ENCODE data around the gene GABPB1. TPM values are rescaled to one million over a fixed set of nuclear protein-coding genes. Genes with fewer than 3 reads are reported as not detected.
A peak's percentile ranks its signal among the peaks of the same experiment; 100 is the strongest.
"Not testable (repeated sequence)": the region's sequence is repeated elsewhere in the genome, so short reads cannot be mapped to it uniquely, and the experiment has no call there.

The GABPB1 gene
- 10 to 100 TPM; 45.7 to 46.5 TPM for total RNA-seq
- 22.5 TPM for polyA plus RNA-seq

DNA sequence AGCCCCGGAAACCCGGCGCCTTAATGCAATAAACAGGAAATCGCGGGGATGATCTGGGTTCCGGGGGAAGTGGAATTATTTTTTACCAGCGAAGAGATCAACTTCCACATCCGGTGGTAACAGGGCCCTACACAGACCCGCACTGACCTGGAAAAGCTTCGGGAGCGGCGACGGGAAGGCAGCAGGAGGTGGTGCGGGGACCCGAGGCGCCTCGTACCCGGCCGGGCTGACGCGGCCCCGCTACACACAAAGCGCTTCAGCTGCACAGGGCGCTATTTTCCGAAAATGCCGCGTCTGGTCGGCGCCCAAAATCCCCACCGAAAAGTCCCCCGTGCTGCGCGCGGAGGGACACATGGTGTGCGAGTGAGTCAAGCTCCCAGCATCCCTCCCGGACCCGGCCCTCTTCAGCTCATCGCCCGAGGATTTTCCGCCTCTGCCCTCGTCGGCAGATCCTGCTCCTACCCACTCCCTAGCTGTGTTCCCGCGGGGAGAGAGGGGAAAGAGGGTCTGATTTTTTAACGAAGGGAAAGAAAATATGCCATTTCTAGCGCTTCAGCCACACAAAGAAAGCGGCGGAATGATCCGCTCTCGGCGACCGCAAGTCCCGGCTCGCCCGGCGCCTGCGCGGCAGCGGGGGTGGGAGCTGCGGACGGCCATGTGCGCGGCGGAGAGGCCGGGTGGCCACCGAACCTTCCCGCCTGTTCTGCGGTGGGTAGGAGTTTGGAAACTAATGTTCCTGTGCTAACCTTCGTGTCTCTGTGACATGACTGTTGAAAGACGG, at the start of gene GABPB1:
TSS of gene GABPB1 (minus strand) at position 361 of the 781 bp plus-strand sequence. CDS start 45,400 bp downstream, outside the sequence.
- H3K27me3 Mint-ChIP-seq: peaks cover 0 to 10% of the 10 kb centered on the region in 2 donors
- Histone ChIP-seq H3K4me1 (ENCODE audit: insufficient read depth, low read length) (peaks cover 45% of the 10 kb centered on the region), H3K9me3 (ENCODE audit: low read length) (no peaks in the 10 kb centered on the region), H3K36me3 (ENCODE audit: insufficient read depth, low read length) (peaks cover 3% of the 10 kb centered on the region), H3K27me3 (ENCODE audit: insufficient read depth, low read length, poor library complexity, severe bottlenecking) (no peaks in the 10 kb centered on the region), H3K27ac (ENCODE audit: low read depth, low read length) (peak within 1 kb of the TSS; percentile 88), H3K4me3 (ENCODE audit: low read length) (peak within 1 kb of the TSS; percentile 62)
- peaks cover 0 to 55% (median 10%) of the 10 kb centered on the region in 3 donors for H3K36me3 Mint-ChIP-seq
- CTCF ChIA-PET: interaction anchor here (0.9 to 1.7 kb wide), 2 partner anchors 9 to 38 kb away, joined by 4 to 5 read pairs; no protein-coding TSS in a partner anchor
- H3K4me1 Mint-ChIP-seq: peaks cover 51 to 69% (median 68%) of the 10 kb centered on the region in 3 donors
- peak; percentile 79 to 93 (median 91) for DNase-seq
- H3K9me3 Mint-ChIP-seq: peaks cover 0 to 4% (median 0%) of the 10 kb centered on the region in 5 donors
- POLR2A ChIA-PET: interaction anchor here (0.5 to 5.0 kb wide), 10 partner anchors 45 to 1544 kb away, joined by 3 to 44 read pairs (median 4); partner anchors contain the start of genes CEP152, COPS2, EID1 and GALK2
- peak within 1 kb of the TSS; percentile 98 to 100 (median 99) for H3K27ac Mint-ChIP-seq
- peak within 1 kb of the TSS; percentile 94 to 98 (median 97) for H3K4me3 Mint-ChIP-seq

DNA sequence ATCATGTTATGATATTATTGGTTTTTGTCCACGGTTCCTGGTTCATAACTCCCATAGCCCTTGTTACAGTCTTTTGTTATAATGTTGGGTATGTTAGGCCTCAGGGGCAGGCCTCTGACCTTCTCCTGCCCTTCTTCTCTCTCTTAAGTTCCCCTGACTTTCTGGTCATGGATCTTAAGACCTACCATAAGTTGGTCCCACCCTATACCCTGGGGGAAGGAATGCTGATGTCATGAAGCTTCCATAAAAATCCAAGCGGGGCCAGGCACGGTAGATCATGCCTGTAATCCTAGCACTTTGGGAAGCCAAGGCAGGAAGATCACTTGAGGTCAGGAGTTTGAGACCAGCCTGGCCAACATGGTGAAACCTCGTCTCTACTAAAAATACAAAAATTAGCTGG, 36.6 kb upstream of the GABPB1 start:
- CTCF ChIA-PET; H3K4me3 ChIP-seq (ENCODE audit: low read length); H3K27me3 ChIP-seq (ENCODE audit: insufficient read depth, low read length, poor library complexity, severe bottlenecking); H3K9me3 Mint-ChIP-seq; H3K9me3 ChIP-seq (ENCODE audit: low read length); DNase-seq; H3K27ac ChIP-seq (ENCODE audit: low read depth, low read length); H3K36me3 ChIP-seq (ENCODE audit: insufficient read depth, low read length); H3K4me3 Mint-ChIP-seq; H3K27ac Mint-ChIP-seq; H3K36me3 Mint-ChIP-seq; H3K27me3 Mint-ChIP-seq; POLR2A ChIA-PET; H3K4me1 Mint-ChIP-seq; H3K4me1 ChIP-seq (ENCODE audit: insufficient read depth, low read length): not testable (repeated sequence)

DNA sequence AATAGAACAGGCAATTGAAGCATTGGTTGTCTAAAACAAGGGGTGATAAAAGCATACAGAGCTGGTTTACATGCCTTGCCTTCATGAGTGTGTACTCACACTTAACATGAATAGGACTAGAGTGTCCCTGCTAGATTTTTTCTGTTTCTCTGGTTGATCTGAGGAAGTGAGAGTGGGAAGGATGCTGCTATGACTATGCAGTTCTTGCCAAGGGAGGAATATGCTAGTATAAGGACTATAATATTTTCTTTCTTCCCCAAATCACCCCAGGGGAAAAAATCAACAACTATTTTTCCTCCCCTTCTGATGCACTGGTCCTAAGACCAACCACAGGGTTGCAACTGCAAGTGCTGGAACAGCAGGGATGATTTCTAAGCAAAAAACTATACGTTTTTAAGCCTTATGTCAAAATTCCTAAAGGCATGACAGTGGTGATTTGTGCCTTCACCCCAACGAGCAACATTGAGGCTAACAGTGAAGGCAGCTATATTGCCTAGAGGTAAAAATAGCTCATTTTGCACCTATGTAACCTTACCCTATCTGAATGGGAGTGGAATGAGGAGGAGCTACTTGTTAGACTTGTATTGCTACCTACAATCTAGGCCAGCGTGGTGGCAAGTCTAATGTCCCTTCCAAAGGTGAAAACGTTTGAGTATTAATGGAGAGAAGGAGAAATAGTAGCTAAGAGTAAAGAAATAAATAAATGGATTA, 35.7 kb upstream of the GABPB1 start:
- H3K36me3 Mint-ChIP-seq: no peaks in the 10 kb centered on the region
- H3K27ac Mint-ChIP-seq: peak overlapping the region in 1 of 8 donors; percentile 10
- no peaks in the 10 kb centered on the region for H3K27me3 ChIP-seq (ENCODE audit: insufficient read depth, low read length, poor library complexity, severe bottlenecking)
- H3K36me3 ChIP-seq (ENCODE audit: insufficient read depth, low read length): no peaks in the 10 kb centered on the region
- H3K27ac ChIP-seq (ENCODE audit: low read depth, low read length): no peak overlapping the region
- no peak for DNase-seq
- H3K9me3 ChIP-seq (ENCODE audit: low read length): no peaks in the 10 kb centered on the region
- no peaks in the 10 kb centered on the region for H3K4me1 ChIP-seq (ENCODE audit: insufficient read depth, low read length)
- H3K9me3 Mint-ChIP-seq: no peaks in the 10 kb centered on the region
- H3K4me3 ChIP-seq (ENCODE audit: low read length): no peak overlapping the region
- H3K27me3 Mint-ChIP-seq: no peaks in the 10 kb centered on the region
- H3K4me3 Mint-ChIP-seq: no peak overlapping the region
- no peaks in the 10 kb centered on the region for H3K4me1 Mint-ChIP-seq
- CTCF ChIA-PET: no interaction called here
- POLR2A ChIA-PET: no interaction called here

DNA sequence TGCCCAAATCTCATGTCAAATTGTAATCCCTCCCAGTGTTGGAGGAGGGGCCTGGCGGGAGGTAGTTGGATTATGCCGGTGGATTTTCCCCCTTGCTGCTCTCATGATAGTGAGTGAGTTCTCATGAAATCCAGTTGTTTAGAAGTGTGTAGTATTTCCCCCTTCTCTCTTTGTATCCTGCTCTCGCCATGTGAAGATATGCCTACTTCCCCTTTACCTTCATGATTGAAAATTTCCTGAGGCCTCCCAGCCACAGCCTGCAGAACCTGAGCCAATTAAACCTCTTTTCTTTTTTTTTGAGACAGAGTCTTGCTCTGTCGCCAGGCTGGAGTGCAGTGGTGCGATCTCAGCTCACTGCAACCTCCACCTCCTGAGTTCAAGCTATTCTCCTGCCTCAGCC, 27.4 kb upstream of the GABPB1 start:
- H3K27ac ChIP-seq (ENCODE audit: low read depth, low read length); CTCF ChIA-PET; H3K4me3 Mint-ChIP-seq; POLR2A ChIA-PET; H3K36me3 ChIP-seq (ENCODE audit: insufficient read depth, low read length); H3K4me3 ChIP-seq (ENCODE audit: low read length); H3K27me3 Mint-ChIP-seq; H3K27ac Mint-ChIP-seq; H3K27me3 ChIP-seq (ENCODE audit: insufficient read depth, low read length, poor library complexity, severe bottlenecking); DNase-seq; H3K4me1 Mint-ChIP-seq; H3K9me3 ChIP-seq (ENCODE audit: low read length); H3K9me3 Mint-ChIP-seq; H3K4me1 ChIP-seq (ENCODE audit: insufficient read depth, low read length): not testable (repeated sequence)
- peaks cover 0 to 13% (median 0%) of the 10 kb centered on the region in 3 donors for H3K36me3 Mint-ChIP-seq

DNA sequence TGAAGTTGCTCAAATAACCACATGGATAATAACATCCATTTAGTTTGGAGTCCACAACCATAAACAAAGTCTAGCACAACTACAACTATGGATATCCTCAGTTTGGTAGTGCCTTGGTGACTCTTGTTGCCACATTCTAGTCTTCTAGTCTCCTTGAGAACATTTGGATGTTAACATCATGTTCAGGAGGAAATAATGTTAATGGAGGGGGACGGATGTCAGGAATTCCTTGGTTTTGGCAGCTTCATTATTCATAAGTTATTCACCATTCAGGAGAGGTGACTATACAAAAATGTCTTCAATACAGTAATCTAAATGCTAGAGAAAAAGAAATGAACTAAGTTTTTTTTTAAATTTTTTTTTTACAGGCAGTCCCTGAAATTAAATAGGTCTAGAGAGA, 26.4 kb upstream of the GABPB1 start:
- H3K4me1 Mint-ChIP-seq: no peaks in the 10 kb centered on the region
- CTCF ChIA-PET: no interaction called here
- no peaks in the 10 kb centered on the region for H3K9me3 Mint-ChIP-seq
- Histone ChIP-seq H3K4me3 (ENCODE audit: low read length) (no peak overlapping the region), H3K27me3 (ENCODE audit: insufficient read depth, low read length, poor library complexity, severe bottlenecking) (no peaks in the 10 kb centered on the region), H3K36me3 (ENCODE audit: insufficient read depth, low read length) (no peaks in the 10 kb centered on the region), H3K4me1 (ENCODE audit: insufficient read depth, low read length) (no peaks in the 10 kb centered on the region), H3K27ac (ENCODE audit: low read depth, low read length) (no peak overlapping the region), H3K9me3 (ENCODE audit: low read length) (no peaks in the 10 kb centered on the region)
- H3K4me3 Mint-ChIP-seq: no peak overlapping the region
- no peak for DNase-seq
- H3K36me3 Mint-ChIP-seq: peaks cover 0 to 15% (median 0%) of the 10 kb centered on the region in 3 donors
- POLR2A ChIA-PET: interaction anchor here (0.6 kb wide), 1 partner anchor 40 kb away, joined by 3 read pairs; no protein-coding TSS in a partner anchor
- no peak overlapping the region for H3K27ac Mint-ChIP-seq
- peaks cover 0 to 3% of the 10 kb centered on the region in 2 donors for H3K27me3 Mint-ChIP-seq

DNA sequence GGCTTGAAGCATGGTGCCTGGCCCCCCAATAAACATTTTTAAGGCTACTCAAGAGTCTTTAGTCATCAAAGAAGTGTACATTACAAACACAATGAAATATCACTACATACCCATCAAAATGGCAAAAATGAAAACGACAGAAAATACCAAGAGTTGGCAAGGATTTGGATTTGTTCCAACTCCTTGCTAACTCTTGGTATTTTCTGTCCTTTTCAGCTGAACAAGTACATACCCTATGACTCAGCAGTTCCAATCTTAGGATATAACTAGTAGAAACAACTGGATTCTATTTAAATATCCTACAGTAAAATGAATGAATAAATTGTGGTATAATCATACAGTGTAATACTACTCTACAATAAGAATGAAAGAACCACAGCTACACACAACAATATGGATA, 25.1 kb upstream of the GABPB1 start:
- H3K9me3 ChIP-seq (ENCODE audit: low read length): no peaks in the 10 kb centered on the region
- Mint-ChIP-seq H3K27me3 (peaks cover 0 to 3% of the 10 kb centered on the region in 2 donors), H3K27ac (no peak overlapping the region), H3K36me3 (peaks cover 0 to 15% (median 0%) of the 10 kb centered on the region in 3 donors), H3K4me1 (no peaks in the 10 kb centered on the region), H3K9me3 (no peaks in the 10 kb centered on the region), H3K4me3 (no peak overlapping the region)
- H3K4me3 ChIP-seq (ENCODE audit: low read length): no peak overlapping the region
- no peak for DNase-seq
- H3K4me1 ChIP-seq (ENCODE audit: insufficient read depth, low read length): no peaks in the 10 kb centered on the region
- CTCF ChIA-PET: interaction anchor here (1.5 kb wide), 1 partner anchor 64 kb away, joined by 3 read pairs; no protein-coding TSS in a partner anchor
- H3K36me3 ChIP-seq (ENCODE audit: insufficient read depth, low read length): no peaks in the 10 kb centered on the region
- no peak overlapping the region for H3K27ac ChIP-seq (ENCODE audit: low read depth, low read length)
- POLR2A ChIA-PET: no interaction called here
- no peaks in the 10 kb centered on the region for H3K27me3 ChIP-seq (ENCODE audit: insufficient read depth, low read length, poor library complexity, severe bottlenecking)

DNA sequence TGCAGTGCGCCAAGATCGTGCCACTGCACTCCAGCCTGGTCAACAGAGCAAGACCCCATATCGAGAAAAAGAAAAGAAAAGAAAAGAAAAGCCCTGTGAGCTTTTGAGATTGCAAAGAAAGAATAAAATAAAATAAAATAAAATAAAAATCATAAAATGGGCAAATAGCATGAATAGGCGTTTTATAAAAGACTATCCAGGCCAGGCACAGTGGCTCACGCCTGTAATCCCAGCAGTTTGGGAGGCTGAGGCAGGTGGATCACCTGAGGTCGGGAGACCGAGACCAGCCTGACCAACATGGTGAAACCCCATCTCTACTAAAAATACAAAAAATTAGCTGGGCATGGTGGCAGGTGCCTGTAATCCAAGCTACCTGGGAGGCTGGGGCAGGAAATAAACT, 24.4 kb upstream of the GABPB1 start:
- H3K36me3 Mint-ChIP-seq: peaks cover 0 to 15% (median 0%) of the 10 kb centered on the region in 3 donors
- H3K4me3 ChIP-seq (ENCODE audit: low read length); POLR2A ChIA-PET; H3K9me3 Mint-ChIP-seq; DNase-seq; H3K27ac Mint-ChIP-seq; H3K4me1 ChIP-seq (ENCODE audit: insufficient read depth, low read length); H3K27me3 ChIP-seq (ENCODE audit: insufficient read depth, low read length, poor library complexity, severe bottlenecking); H3K4me1 Mint-ChIP-seq; H3K27me3 Mint-ChIP-seq; H3K9me3 ChIP-seq (ENCODE audit: low read length); H3K36me3 ChIP-seq (ENCODE audit: insufficient read depth, low read length); H3K27ac ChIP-seq (ENCODE audit: low read depth, low read length): not testable (repeated sequence)
- H3K4me3 Mint-ChIP-seq: peak overlapping the region in 1 of 7 donors; percentile 65
- CTCF ChIA-PET: interaction anchor here (1.5 kb wide), 1 partner anchor 63 kb away, joined by 3 read pairs; no protein-coding TSS in a partner anchor

DNA sequence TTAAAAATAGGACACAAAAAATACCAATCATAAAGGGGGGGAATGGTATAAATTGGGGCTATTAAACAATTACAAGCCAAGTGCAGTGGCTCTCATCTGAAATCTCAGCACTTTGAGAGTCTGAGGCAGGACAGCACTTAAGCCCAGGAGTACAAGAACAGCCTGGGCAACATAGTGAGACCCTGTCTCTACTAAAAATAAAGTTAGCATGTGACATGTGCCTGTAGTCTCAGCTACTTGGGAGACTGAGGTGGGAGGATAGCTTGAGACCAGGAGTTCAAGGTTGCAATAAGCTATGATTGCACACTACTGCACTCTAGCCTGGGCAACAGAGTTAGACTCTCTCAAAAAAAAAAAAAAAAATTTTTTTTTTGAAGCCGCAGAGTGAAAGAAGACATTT, 23.8 kb upstream of the GABPB1 start:
- Histone ChIP-seq H3K4me3 (ENCODE audit: low read length) (no peak overlapping the region), H3K9me3 (ENCODE audit: low read length) (no peaks in the 10 kb centered on the region), H3K36me3 (ENCODE audit: insufficient read depth, low read length) (no peaks in the 10 kb centered on the region), H3K27ac (ENCODE audit: low read depth, low read length) (no peak overlapping the region), H3K27me3 (ENCODE audit: insufficient read depth, low read length, poor library complexity, severe bottlenecking) (no peaks in the 10 kb centered on the region), H3K4me1 (ENCODE audit: insufficient read depth, low read length) (no peaks in the 10 kb centered on the region)
- Mint-ChIP-seq H3K4me1 (no peaks in the 10 kb centered on the region), H3K4me3 (no peak overlapping the region), H3K9me3 (no peaks in the 10 kb centered on the region), H3K36me3 (peaks cover 0 to 15% (median 0%) of the 10 kb centered on the region in 3 donors), H3K27ac (peak overlapping the region in 1 of 8 donors; percentile 28), H3K27me3 (peaks cover 0 to 3% of the 10 kb centered on the region in 2 donors)
- ChIA-PET CTCF (interaction anchor here (1.5 kb wide), 1 partner anchor 63 kb away, joined by 3 read pairs; no protein-coding TSS in a partner anchor), POLR2A (no interaction called here)
- no peak for DNase-seq
